ENCODE results near the gene GRB7.

- no peak for TF ChIP-seq EZH2phosphoT487 (IDR thresholded peaks at IDR 0.05; ENCODE audit: unreplicated experiment)
- no peak for TF ChIP-seq CTCF (conservative IDR thresholded peaks at IDR 0.05; ENCODE audit: low read depth in 2 of 2)
- no peak for TF ChIP-seq EZH2 (IDR thresholded peaks at IDR 0.05; ENCODE audit: low read depth, unreplicated experiment)
- no peak for TF ChIP-seq POLR2AphosphoS5 (IDR thresholded peaks at IDR 0.05; ENCODE audit: low read depth)
Measured at GRCh38 chr17:39792526-39793221, 54.9 kb downstream of the GRB7 start.

All from GM23338 (cell line).